Astrocyte (in vitro differentiated cells and primary cell): ENCODE results near the gene RASL10B.

ENCODE experiments used
- EZH2 ChIP-seq: IDR thresholded peaks from 2 replicates; pipeline ENCODE4 v1.6.1; 2012; ENCODE audit warnings: mild to moderate bottlenecking, low read length, inconsistent platforms; ENCODE audit not compliant: insufficient read depth
- TF ChIP-seq, protein P1 (sequence below): IDR thresholded peaks from 2 replicates; pipeline ENCODE4 v1.5.1; 2011; ENCODE audit warnings: low read depth, mild to moderate bottlenecking, inconsistent platforms, low read length, moderate library complexity; ENCODE audit not compliant: insufficient read depth

DNA sequence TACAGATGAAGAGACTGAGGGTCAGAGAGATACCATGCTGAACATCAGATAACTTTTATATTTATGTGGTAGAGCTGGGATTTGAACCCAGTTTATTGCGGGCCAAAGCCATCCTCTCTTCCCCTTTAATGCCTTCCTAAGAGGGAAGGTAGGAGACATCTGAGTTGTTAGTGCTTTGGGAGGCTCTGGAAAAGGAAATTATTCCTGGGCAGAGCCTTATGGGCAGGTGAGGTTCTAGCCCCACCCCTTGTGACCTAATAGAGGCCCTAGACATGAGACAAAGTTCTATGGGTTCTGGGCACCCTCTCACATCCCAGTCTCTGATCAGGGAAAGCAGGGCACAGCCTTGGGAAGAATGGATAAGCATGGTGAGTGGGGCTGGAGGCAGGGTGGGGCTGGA is 29.1 kb downstream of the RASL10B start, which contains the start of gene C17orf50:
- TF ChIP-seq, protein P1, sequence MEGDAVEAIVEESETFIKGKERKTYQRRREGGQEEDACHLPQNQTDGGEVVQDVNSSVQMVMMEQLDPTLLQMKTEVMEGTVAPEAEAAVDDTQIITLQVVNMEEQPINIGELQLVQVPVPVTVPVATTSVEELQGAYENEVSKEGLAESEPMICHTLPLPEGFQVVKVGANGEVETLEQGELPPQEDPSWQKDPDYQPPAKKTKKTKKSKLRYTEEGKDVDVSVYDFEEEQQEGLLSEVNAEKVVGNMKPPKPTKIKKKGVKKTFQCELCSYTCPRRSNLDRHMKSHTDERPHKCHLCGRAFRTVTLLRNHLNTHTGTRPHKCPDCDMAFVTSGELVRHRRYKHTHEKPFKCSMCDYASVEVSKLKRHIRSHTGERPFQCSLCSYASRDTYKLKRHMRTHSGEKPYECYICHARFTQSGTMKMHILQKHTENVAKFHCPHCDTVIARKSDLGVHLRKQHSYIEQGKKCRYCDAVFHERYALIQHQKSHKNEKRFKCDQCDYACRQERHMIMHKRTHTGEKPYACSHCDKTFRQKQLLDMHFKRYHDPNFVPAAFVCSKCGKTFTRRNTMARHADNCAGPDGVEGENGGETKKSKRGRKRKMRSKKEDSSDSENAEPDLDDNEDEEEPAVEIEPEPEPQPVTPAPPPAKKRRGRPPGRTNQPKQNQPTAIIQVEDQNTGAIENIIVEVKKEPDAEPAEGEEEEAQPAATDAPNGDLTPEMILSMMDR, result no peak
- no peak for TF ChIP-seq EZH2
